Heart right ventricle (tissue), 16 donors: Measurements from ENCODE around the gene CYSTM1. TPM values are rescaled to one million over a fixed set of nuclear protein-coding genes. Genes with fewer than 3 reads are reported as not detected.

Experiments used
- ATAC-seq, 8 donors: fragments of 200-7000 bp; cut with Tn5 transposase; one replicate each; pipeline ENCODE4 v1.9.1; 2020; ENCODE audit warnings: mild to moderate bottlenecking in 8 of 8, moderate library complexity in 8 of 8, moderate number of reproducible peaks in 1 of 8
- DNase-seq, 2 donors: peaks; one replicate each; pipeline ENCODE4 v3.0.0-alpha.2; 2020
- H3K27ac ChIP-seq, 10 donors: fragments of 200-600 bp; sonication (generic) in 2 of 10; one replicate each; pipeline versions ENCODE4 v1.5.0 to v1.8.0; 2020 to 2022; ENCODE audit warnings: mild to moderate bottlenecking in 3 of 10
- H3K27me3 ChIP-seq, 7 donors: fragments of 200-600 bp; one replicate each; pipeline ENCODE4 v1.8.0; 2021 to 2022; ENCODE audit warnings: mild to moderate bottlenecking in 2 of 7
- H3K36me3 ChIP-seq, 9 donors: fragments of 200-600 bp; sonication (generic) in 1 of 9; one replicate each; pipeline versions ENCODE4 v1.5.0 to v1.8.0; 2020 to 2022; ENCODE audit warnings: mild to moderate bottlenecking in 2 of 9
- H3K4me1 ChIP-seq, 9 donors: fragments of 200-600 bp; sonication (generic) in 1 of 9; one replicate each; pipeline versions ENCODE4 v1.5.0 to v1.8.0; 2020 to 2022; ENCODE audit warnings: mild to moderate bottlenecking in 4 of 9
- H3K4me3 ChIP-seq, 10 donors: fragments of 200-600 bp; sonication (generic) in 2 of 10; one replicate each; pipeline versions ENCODE4 v1.5.0 to v1.8.0; 2020 to 2022; ENCODE audit warnings: mild to moderate bottlenecking in 7 of 10, moderate library complexity in 2 of 10
- H3K9me3 ChIP-seq, 11 donors: fragments of 200-600 bp in 10 of 11; sonication (generic) in 2 of 11; one replicate each; pipeline versions ENCODE4 v1.5.0 to v1.8.0; 2013 to 2022; ENCODE audit warnings: mild to moderate bottlenecking in 2 of 11, control low read depth in 1 of 11, moderate library complexity in 1 of 11
- WGBS, 2 donors: extraction: QIAGEN DNeasy Blood & Tissue Kit; methylation state at CpG; one replicate each; pipeline ENCODE4 v1.1.7; 2013; ENCODE audit warnings: inconsistent platforms in 1 of 2; 5-methylcytosine and 5-hydroxymethylcytosine counted together
- intact Hi-C, 10 donors: fragments of 100-400 bp; cut with DNase I; formaldehyde crosslinking; loops; one replicate each; pipeline versions ENCODE4 v1.11.1 to v1.14.2; 2022
- polyA plus RNA-seq, 2 donors: library from polyadenylated mRNA; stranded (reverse); fragments of 200-250 nt; gene quantifications; one replicate each; pipeline ENCODE4 v1.2.3, GENCODE V29; 2013
- total RNA-seq, 10 donors: library from RNA; stranded (reverse); fragmentation: NEBNext Ultra II Directional in 3 of 10; extraction: Animal tissue kit (Norgen Biotek cat#: 25700) in 3 of 10; gene quantifications; one replicate each; pipeline versions ENCODE4 v1.2.1 to v1.2.4, GENCODE V29; 2021 to 2023
- TF ChIP-seq, protein P1 (sequence below), 9 donors: fragments of 200-600 bp; sonication (generic) in 2 of 9; IDR thresholded peaks; one replicate each; pipeline versions ENCODE4 v1.5.0 to v1.8.0; 2021 to 2022; ENCODE audit warnings: antibody characterized with exemption in 9 of 9, mild to moderate bottlenecking in 5 of 9, moderate library complexity in 1 of 9
- donor health status: Arrhythmogenic right ventricular cardiomyopathy.
- donor health status: ischemic (EF 13 %, LVEDD 7.1; RV severe dilation, severe dysfunction).
- donor health status: healthy with polysubstance abuse.
- donor health status: DM: no; HTN: yes; CAD: no.
- donor health status: DM: no; HTN: no; CAD: no.
- donor health status: ischemic (EF 25% LVEDD 6.9; RV normal size, moderate dysfunction).
- donor health status: ischemic (EF 25% LVEDD 5.7; RV mildly dilated, moderate dysfunction).
- donor health status: healthy.
- donor health status: DM: yes; HTN: yes; CAD: no.
- donor health status: Ischemic cardiomyopathy.
- donor health status: ischemic (EF 35%, LVEDD 5.7; RV mildly dilated, moderate dysfunction).
- donor health status: nonischemic (EF 11% LVEDD 7.7; RV severe dilation, severe dysfunction).
- donor health status: DM: yes; HTN: yes; CAD: no.
- donor health status: PGD.
- donor health status: ischemic (EF 29% LVEDD 5.4; RV normal size, mild dysfunction).
- donor health status: nonischemic (EF 23%, LVEDD 6.1; RV moderate dilation, normal function).

The CYSTM1 gene
- total and polyA plus RNA-seq, 12 donors = 45.0 to 217 (median 95.3) TPM

- WGBS, 2 donors = 79 to 85% methylated on average over 3 of the region's 3 CpGs
- H3K27me3 ChIP-seq = no peaks in the 10 kb centered on the region
- intact Hi-C loops = loop anchor here in 5 of 10 donors (5.0 kb wide), 2 partner anchors 33 to 38 kb away; no protein-coding TSS in a partner anchor
- no peak overlapping the region for H3K4me3 ChIP-seq
- H3K27ac ChIP-seq = peak overlapping the region in 9 of 10 donors; percentile 4 to 87 (median 80)
- peaks cover 18 to 95% (median 81%) of the 10 kb centered on the region in 9 donors for H3K4me1 ChIP-seq
- H3K9me3 ChIP-seq = no peaks in the 10 kb centered on the region
- no peak for ATAC-seq
- no peaks in the 10 kb centered on the region for H3K36me3 ChIP-seq
- no peak for DNase-seq
- TF ChIP-seq, protein P1, sequence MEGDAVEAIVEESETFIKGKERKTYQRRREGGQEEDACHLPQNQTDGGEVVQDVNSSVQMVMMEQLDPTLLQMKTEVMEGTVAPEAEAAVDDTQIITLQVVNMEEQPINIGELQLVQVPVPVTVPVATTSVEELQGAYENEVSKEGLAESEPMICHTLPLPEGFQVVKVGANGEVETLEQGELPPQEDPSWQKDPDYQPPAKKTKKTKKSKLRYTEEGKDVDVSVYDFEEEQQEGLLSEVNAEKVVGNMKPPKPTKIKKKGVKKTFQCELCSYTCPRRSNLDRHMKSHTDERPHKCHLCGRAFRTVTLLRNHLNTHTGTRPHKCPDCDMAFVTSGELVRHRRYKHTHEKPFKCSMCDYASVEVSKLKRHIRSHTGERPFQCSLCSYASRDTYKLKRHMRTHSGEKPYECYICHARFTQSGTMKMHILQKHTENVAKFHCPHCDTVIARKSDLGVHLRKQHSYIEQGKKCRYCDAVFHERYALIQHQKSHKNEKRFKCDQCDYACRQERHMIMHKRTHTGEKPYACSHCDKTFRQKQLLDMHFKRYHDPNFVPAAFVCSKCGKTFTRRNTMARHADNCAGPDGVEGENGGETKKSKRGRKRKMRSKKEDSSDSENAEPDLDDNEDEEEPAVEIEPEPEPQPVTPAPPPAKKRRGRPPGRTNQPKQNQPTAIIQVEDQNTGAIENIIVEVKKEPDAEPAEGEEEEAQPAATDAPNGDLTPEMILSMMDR (IDR thresholded peaks at IDR 0.05) = no peak
These were observed 45.2 kb downstream of the CYSTM1 start for GRCh38 chr5:140220032-140220697.

DNA sequence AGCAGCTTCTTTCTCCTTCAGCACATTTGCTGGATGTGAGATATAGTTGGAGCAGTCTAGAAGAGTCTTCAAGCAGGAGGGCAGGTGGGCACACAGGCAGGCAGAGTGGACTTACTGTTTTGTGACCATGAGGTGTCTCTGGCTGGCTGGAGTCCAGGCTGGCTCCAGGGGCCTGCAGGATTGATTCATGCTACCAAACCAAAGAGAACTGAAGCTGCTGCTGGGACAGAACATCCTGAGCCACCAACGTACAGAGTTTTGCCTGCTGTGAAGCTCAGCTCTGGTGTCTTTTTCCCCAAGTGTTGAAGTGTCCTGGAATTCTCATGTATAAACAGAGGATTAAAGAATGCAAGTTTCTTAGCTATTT lies 45.7 kb downstream of the CYSTM1 start:
- Histone ChIP-seq H3K27me3 (no peaks in the 10 kb centered on the region), H3K4me1 (peaks cover 20 to 95% (median 81%) of the 10 kb centered on the region in 9 donors), H3K27ac (peak overlapping the region; percentile 4 to 87 (median 77)), H3K36me3 (no peaks in the 10 kb centered on the region), H3K4me3 (no peak overlapping the region), H3K9me3 (no peaks in the 10 kb centered on the region)
- DNase-seq (no peak), ATAC-seq (peak in 1 of 8 donors; percentile 43)
- TF ChIP-seq, protein P1 (IDR thresholded peaks at IDR 0.05) = no peak
- 50 to 58% methylated on average over 1 of the region's 1 CpG for WGBS, 2 donors
- intact Hi-C loops = loop anchor here in 5 of 10 donors (5.0 kb wide), 2 partner anchors 33 to 38 kb away; no protein-coding TSS in a partner anchor

DNA sequence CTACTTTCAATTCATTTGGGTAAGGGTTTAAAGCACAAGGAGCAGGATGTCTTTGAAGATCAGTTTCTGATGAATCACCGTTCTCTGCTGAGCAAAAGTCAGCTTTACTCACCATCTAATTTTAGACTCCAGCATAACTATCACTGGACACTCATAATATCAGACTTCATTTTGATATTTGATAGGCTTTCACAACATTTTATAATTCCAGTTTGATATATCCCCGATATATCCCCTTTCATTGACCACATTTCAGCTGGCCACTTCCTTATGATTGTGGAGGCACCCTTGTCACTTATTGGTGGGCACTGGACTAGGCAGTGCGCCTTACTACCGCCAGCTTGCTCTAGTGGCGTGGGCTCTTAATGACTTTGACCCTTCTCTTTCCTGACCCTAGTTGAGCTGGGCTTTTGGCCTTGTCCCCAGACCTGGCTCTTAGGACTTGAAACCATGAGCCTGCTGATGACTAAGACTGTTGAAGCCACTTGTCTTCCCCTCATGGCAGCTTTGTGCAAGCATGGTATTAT lies 46.8 kb downstream of the CYSTM1 start:
- DNase-seq (no peak), ATAC-seq (peak in 7 of 8 donors; percentile 9 to 58 (median 52))
- Histone ChIP-seq H3K4me1 (peaks cover 20 to 90% (median 74%) of the 10 kb centered on the region in 9 donors), H3K27ac (peak overlapping the region; percentile 11 to 87 (median 77)), H3K9me3 (no peaks in the 10 kb centered on the region), H3K4me3 (no peak overlapping the region), H3K36me3 (no peaks in the 10 kb centered on the region), H3K27me3 (no peaks in the 10 kb centered on the region)
- intact Hi-C loops = loop anchor here in 6 of 10 donors (2.0 to 5.0 kb wide), 3 partner anchors 31 to 39 kb away; no protein-coding TSS in a partner anchor
- TF ChIP-seq, protein P1 (IDR thresholded peaks at IDR 0.05) = no peak
- WGBS, 2 donors = 67 to 69% methylated on average over 5 of the region's 5 CpGs

- H3K27ac ChIP-seq = peak overlapping the region in 9 of 10 donors; percentile 52 to 87 (median 80)
These were observed 47.4 kb downstream of the CYSTM1 start for GRCh38 chr5:140222416-140222815.

More at GRCh38 chr5:140222416-140222815, 47.4 kb downstream of the CYSTM1 start:
- DNase-seq = no peak
- intact Hi-C loops = loop anchor here in 6 of 10 donors (2.0 to 5.0 kb wide), 3 partner anchors 32 to 40 kb away; no protein-coding TSS in a partner anchor
- Histone ChIP-seq H3K4me3 (no peak overlapping the region), H3K36me3 (no peaks in the 10 kb centered on the region), H3K9me3 (no peaks in the 10 kb centered on the region), H3K4me1 (peaks cover 17 to 87% (median 71%) of the 10 kb centered on the region in 9 donors), H3K27me3 (no peaks in the 10 kb centered on the region)
- TF ChIP-seq, protein P1 (IDR thresholded peaks at IDR 0.05) = no peak
- peak in 4 of 8 donors; percentile 5 to 27 (median 22) for ATAC-seq
- 76% methylated on average over 1 of the region's 1 CpG for WGBS, 2 donors
